Liver (tissue), 3 donors: Measurements from ENCODE around the gene PLA2G4B.

ENCODE experiments used
- EGR1 ChIP-seq, 2 donors: IDR thresholded peaks; 2 replicates each; pipeline ENCODE4 v1.6.1; 2016 to 2018; ENCODE audit warnings: antibody characterized with exemption in 2 of 2, low read depth in 2 of 2
- GABPA ChIP-seq, 2 donors: IDR thresholded peaks in 1 of 2; conservative IDR thresholded peaks in 1 of 2; 2 replicates each; pipeline ENCODE4 v1.6.1; 2016; ENCODE audit warnings: antibody characterized with exemption in 2 of 2, mild to moderate bottlenecking in 1 of 2, moderate library complexity in 1 of 2
- JUND ChIP-seq, 2 donors: IDR thresholded peaks; 2 replicates each; pipeline ENCODE4 v1.6.1; 2016; ENCODE audit warnings: antibody characterized with exemption in 2 of 2
- RAD21 ChIP-seq, 2 donors: IDR thresholded peaks; 2 replicates each; pipeline ENCODE4 v1.6.1; 2016; ENCODE audit warnings: antibody characterized with exemption in 2 of 2, mild to moderate bottlenecking in 2 of 2
- RXRA ChIP-seq, 2 donors: IDR thresholded peaks; 2 replicates each; pipeline ENCODE4 v1.6.1; 2017 to 2018; ENCODE audit warnings: antibody characterized with exemption in 2 of 2, mild to moderate bottlenecking in 1 of 2
- SP1 ChIP-seq: IDR thresholded peaks from 2 replicates; pipeline ENCODE4 v1.6.1; 2018; ENCODE audit warnings: antibody characterized with exemption, mild to moderate bottlenecking
- TAF1 ChIP-seq: conservative IDR thresholded peaks from 2 replicates; pipeline ENCODE4 v1.6.1; 2016; ENCODE audit warnings: antibody characterized with exemption, mild to moderate bottlenecking
- YY1 ChIP-seq: IDR thresholded peaks from 2 replicates; pipeline ENCODE4 v1.6.1; 2016; ENCODE audit warnings: antibody characterized with exemption, mild to moderate bottlenecking
- TF ChIP-seq, protein P1 (sequence below): fragments of 150-350 bp; IDR thresholded peaks from 2 replicates; pipeline ENCODE4 v1.5.1; 2017; ENCODE audit warnings: improper control_type of control experiment, low read depth, low read length; ENCODE audit not compliant: missing input control
- TF ChIP-seq, protein P2 (sequence below): IDR thresholded peaks from 2 replicates; pipeline ENCODE4 v1.6.1; 2016; ENCODE audit warnings: antibody characterized with exemption
- TF ChIP-seq, protein P3 (sequence below): IDR thresholded peaks from 2 replicates; pipeline ENCODE4 v1.6.1; 2016; ENCODE audit warnings: antibody characterized with exemption
- TF ChIP-seq, protein P4 (sequence below): IDR thresholded peaks from 2 replicates; pipeline ENCODE4 v1.6.1; 2016; ENCODE audit warnings: antibody characterized with exemption, mild to moderate bottlenecking
- TF ChIP-seq, protein P5 (sequence below): IDR thresholded peaks from 2 replicates; pipeline ENCODE4 v1.6.1; 2016; ENCODE audit warnings: antibody characterized with exemption
- donor health status: healthy.
- donor health status: healthy.

DNA sequence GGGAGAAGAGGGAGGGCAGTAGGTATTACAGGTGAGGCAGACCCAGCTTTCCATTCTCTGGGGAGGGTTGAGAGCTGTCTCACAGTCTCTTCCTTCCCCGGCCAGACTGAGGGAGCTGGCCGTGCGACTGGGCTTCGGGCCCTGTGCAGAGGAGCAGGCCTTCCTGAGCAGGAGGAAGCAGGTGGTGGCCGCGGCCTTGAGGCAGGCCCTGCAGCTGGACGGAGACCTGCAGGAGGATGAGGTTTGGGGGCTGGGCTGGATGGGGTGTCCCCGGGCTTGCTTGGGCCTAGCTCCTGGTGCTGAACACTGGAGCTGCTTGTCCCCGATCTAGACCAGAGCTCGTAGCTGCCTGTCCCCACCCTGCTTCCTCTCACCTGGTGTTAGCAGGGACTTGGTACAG, 4.9 kb downstream of the PLA2G4B start:
- TF ChIP-seq TAF1 (no peak), EGR1 (IDR thresholded peaks at IDR 0.05; ENCODE audit: low read depth in 2 of 2) (no peak), RAD21 (IDR thresholded peaks at IDR 0.05) (no peak), RXRA (IDR thresholded peaks at IDR 0.05) (no peak), JUND (IDR thresholded peaks at IDR 0.05) (no peak), YY1 (no peak), GABPA (IDR thresholded peaks at IDR 0.05 in 1 of 2, conservative IDR thresholded peaks at IDR 0.05 in 1 of 2) (no peak), SP1 (no peak)
- TF ChIP-seq, protein P1, sequence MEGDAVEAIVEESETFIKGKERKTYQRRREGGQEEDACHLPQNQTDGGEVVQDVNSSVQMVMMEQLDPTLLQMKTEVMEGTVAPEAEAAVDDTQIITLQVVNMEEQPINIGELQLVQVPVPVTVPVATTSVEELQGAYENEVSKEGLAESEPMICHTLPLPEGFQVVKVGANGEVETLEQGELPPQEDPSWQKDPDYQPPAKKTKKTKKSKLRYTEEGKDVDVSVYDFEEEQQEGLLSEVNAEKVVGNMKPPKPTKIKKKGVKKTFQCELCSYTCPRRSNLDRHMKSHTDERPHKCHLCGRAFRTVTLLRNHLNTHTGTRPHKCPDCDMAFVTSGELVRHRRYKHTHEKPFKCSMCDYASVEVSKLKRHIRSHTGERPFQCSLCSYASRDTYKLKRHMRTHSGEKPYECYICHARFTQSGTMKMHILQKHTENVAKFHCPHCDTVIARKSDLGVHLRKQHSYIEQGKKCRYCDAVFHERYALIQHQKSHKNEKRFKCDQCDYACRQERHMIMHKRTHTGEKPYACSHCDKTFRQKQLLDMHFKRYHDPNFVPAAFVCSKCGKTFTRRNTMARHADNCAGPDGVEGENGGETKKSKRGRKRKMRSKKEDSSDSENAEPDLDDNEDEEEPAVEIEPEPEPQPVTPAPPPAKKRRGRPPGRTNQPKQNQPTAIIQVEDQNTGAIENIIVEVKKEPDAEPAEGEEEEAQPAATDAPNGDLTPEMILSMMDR: no peak
- TF ChIP-seq, protein P2, sequence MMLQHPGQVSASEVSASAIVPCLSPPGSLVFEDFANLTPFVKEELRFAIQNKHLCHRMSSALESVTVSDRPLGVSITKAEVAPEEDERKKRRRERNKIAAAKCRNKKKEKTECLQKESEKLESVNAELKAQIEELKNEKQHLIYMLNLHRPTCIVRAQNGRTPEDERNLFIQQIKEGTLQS: no peak
- TF ChIP-seq, protein P3, sequence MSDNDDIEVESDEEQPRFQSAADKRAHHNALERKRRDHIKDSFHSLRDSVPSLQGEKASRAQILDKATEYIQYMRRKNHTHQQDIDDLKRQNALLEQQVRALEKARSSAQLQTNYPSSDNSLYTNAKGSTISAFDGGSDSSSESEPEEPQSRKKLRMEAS: no peak
- TF ChIP-seq, protein P4, sequence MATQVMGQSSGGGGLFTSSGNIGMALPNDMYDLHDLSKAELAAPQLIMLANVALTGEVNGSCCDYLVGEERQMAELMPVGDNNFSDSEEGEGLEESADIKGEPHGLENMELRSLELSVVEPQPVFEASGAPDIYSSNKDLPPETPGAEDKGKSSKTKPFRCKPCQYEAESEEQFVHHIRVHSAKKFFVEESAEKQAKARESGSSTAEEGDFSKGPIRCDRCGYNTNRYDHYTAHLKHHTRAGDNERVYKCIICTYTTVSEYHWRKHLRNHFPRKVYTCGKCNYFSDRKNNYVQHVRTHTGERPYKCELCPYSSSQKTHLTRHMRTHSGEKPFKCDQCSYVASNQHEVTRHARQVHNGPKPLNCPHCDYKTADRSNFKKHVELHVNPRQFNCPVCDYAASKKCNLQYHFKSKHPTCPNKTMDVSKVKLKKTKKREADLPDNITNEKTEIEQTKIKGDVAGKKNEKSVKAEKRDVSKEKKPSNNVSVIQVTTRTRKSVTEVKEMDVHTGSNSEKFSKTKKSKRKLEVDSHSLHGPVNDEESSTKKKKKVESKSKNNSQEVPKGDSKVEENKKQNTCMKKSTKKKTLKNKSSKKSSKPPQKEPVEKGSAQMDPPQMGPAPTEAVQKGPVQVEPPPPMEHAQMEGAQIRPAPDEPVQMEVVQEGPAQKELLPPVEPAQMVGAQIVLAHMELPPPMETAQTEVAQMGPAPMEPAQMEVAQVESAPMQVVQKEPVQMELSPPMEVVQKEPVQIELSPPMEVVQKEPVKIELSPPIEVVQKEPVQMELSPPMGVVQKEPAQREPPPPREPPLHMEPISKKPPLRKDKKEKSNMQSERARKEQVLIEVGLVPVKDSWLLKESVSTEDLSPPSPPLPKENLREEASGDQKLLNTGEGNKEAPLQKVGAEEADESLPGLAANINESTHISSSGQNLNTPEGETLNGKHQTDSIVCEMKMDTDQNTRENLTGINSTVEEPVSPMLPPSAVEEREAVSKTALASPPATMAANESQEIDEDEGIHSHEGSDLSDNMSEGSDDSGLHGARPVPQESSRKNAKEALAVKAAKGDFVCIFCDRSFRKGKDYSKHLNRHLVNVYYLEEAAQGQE: no peak
- TF ChIP-seq, protein P5, sequence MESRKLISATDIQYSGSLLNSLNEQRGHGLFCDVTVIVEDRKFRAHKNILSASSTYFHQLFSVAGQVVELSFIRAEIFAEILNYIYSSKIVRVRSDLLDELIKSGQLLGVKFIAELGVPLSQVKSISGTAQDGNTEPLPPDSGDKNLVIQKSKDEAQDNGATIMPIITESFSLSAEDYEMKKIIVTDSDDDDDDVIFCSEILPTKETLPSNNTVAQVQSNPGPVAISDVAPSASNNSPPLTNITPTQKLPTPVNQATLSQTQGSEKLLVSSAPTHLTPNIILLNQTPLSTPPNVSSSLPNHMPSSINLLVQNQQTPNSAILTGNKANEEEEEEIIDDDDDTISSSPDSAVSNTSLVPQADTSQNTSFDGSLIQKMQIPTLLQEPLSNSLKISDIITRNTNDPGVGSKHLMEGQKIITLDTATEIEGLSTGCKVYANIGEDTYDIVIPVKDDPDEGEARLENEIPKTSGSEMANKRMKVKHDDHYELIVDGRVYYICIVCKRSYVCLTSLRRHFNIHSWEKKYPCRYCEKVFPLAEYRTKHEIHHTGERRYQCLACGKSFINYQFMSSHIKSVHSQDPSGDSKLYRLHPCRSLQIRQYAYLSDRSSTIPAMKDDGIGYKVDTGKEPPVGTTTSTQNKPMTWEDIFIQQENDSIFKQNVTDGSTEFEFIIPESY: no peak
